Stimulated activated naive B cell treated with anti-CD40 and anti-IgM and Interleukin-4, amounts not matched to agents 10 μg/mL and 1 μg/mL and 100 μg/mL, for 72 hours (primary cell): ENCODE results near the gene CYP27B1.

Source experiments
- ATAC-seq, 2 donors: fragments of 150-1000 bp; cut with Tn5 transposase; replicated peaks; 2 replicates each; pipeline ENCODE4 v1.10.0; 2021; ENCODE audit warnings: moderate library complexity in 1 of 2
- DNase-seq: peaks from one replicate; pipeline ENCODE4 v3.0.0; 2021
- H3K27ac Mint-ChIP-seq: one replicate; pipeline ENCODE4 v1.8.0; 2022; ENCODE audit warnings: mild to moderate bottlenecking, mixed read lengths
- H3K27me3 Mint-ChIP-seq, 2 donors: one replicate each; pipeline ENCODE4 v1.8.0; 2022; ENCODE audit warnings: mixed read lengths in 2 of 2
- H3K36me3 Mint-ChIP-seq, 2 donors: one replicate each; pipeline ENCODE4 v1.8.0; 2022; ENCODE audit warnings: mixed read lengths in 2 of 2, mild to moderate bottlenecking in 1 of 2
- H3K4me1 Mint-ChIP-seq, 2 donors: one replicate each; pipeline ENCODE4 v1.8.0; 2022; ENCODE audit warnings: mixed read lengths in 2 of 2, mild to moderate bottlenecking in 1 of 2
- H3K4me3 Mint-ChIP-seq, 2 donors: one replicate each; pipeline ENCODE4 v1.8.0; 2022; ENCODE audit warnings: mild to moderate bottlenecking in 2 of 2, mixed read lengths in 2 of 2, moderate library complexity in 1 of 2
- H3K9me3 Mint-ChIP-seq, 2 donors: one replicate each; pipeline ENCODE4 v1.8.0; 2022; ENCODE audit warnings: mixed read lengths in 2 of 2, mild to moderate bottlenecking in 1 of 2

CYP27B1 gene

DNA sequence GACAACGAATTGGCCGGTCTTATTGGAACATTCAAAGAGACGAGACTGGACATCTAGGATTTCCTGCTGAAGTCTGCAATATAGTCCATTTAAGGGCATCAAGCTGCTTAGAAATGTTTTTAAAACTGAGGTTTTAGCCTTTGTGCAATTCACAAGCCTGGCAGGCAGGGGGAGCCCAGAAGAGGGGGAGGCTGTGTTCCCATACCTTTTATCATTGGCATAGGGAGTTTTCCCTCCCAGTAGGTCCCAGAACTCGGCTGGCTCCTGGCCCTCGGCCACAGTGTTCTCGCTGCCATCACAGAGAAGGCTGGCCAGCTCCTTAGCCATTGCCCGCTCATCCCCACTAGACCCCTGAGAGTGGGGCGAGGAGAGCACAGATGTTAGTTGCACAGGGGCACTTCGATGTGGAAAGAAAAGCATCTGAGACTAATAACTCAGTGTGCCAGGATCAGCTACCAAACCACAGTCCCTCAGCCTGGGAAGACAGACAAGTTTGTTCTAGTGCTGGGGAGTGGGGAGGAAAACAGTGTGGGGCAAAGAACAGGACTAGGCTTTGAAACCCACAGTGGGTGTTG, 36.5 kb upstream of the CYP27B1 start:
- no peak overlapping the region for H3K27ac Mint-ChIP-seq
- no peak for DNase-seq
- H3K36me3 Mint-ChIP-seq, result peaks cover 13 to 21% of the 10 kb centered on the region in 2 donors
- peak in 1 of 2 donors; percentile 38 for ATAC-seq
- no peaks in the 10 kb centered on the region for H3K4me1 Mint-ChIP-seq
- H3K27me3 Mint-ChIP-seq, result no peaks in the 10 kb centered on the region
- H3K9me3 Mint-ChIP-seq, result no peaks in the 10 kb centered on the region
- no peak overlapping the region for H3K4me3 Mint-ChIP-seq

DNA sequence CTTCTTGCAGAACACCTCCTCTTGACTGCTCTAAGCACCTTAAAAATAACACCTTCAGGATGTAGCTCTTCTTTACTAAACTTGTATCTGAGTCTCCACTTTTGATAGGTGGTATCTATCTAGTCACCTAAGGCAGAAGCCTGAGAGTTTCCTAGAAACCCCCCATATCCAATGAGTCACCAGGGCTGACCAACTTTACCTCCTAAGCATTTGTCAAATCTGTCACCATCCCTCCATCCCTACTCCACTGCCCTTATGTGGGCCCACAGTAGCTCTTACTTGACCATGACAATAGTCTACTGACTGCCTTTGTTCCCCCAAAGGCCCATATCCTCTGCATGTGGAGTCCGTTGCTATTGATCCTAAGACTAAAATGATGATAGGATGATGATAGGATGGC, 35.7 kb upstream of the CYP27B1 start:
- peaks cover 13 to 27% of the 10 kb centered on the region in 2 donors for H3K36me3 Mint-ChIP-seq
- DNase-seq, result no peak

DNA sequence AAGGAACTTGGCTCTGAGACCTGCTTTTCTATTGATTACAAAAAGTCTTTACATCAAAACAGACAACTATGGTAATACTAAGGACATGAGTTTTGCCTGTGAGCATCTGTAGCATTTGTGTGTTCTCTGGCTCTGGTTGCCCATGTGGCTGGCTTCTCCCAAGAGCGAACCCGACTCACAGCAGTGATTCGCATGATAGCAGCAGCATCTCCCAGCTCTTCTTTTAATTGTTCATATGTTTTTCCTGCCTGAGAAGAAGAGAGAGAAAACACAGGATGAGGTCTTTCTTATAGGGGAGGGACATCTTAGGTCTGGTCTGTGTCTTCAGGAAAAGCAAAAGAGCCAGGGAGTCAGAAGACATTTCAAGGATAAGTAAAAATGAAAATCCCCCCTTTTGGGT, 34.1 kb upstream of the CYP27B1 start:
- ATAC-seq, result no peak
- Mint-ChIP-seq H3K27ac (peak overlapping the region; percentile 37), H3K36me3 (peaks cover 14 to 34% of the 10 kb centered on the region in 2 donors), H3K9me3 (no peaks in the 10 kb centered on the region), H3K4me3 (no peak overlapping the region), H3K27me3 (no peaks in the 10 kb centered on the region), H3K4me1 (no peaks in the 10 kb centered on the region)
- no peak for DNase-seq

More for the DNA sequence above, 35.7 kb upstream of the CYP27B1 start:
- ATAC-seq, result no peak
- Mint-ChIP-seq H3K27me3 (no peaks in the 10 kb centered on the region), H3K4me1 (no peaks in the 10 kb centered on the region), H3K4me3 (no peak overlapping the region), H3K9me3 (no peaks in the 10 kb centered on the region), H3K27ac (no peak overlapping the region)

DNA sequence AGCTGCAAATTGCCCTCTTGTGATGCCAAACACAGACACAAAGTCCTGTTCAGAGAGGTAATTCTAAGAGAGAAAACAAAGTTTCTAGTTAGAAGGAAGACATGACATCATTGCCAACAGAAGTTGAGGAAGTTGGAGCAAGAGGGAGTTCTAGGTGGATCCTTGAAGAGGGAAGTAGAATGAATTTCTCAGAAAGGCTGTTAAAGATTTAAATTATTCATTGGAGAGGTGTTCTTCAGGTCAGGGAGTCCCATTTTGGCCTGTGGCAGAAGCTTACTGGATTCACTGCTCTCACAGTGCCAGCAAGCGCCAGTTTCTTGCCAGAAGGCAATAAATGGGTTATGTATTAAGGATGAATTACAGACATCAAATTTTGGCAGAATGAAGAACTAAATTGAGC, 31.1 kb upstream of the CYP27B1 start:
- ATAC-seq (no peak), DNase-seq (no peak)
- Mint-ChIP-seq H3K27ac (no peak overlapping the region), H3K4me1 (no peaks in the 10 kb centered on the region), H3K36me3 (peaks cover 20 to 48% of the 10 kb centered on the region in 2 donors), H3K27me3 (no peaks in the 10 kb centered on the region), H3K9me3 (no peaks in the 10 kb centered on the region), H3K4me3 (no peak overlapping the region)

DNA sequence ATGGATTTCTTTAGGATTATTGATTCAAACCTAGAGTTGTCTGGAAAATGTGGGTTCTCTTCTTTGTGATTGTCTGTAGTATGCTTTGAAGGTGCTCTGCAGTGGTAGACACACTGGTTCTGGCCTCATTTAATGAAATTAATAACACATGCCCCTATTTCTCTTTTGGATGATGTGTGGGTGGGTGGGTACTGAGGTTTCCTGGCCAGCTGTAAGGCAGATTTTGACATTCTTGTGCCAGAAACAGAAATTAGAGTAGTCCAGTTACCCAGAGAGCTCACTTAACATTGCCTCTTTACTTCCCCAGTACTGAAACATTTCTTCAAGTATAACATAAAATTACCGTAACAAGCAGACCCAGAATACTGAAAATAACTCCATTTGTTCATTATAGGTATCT, 30.1 kb upstream of the CYP27B1 start:
- H3K4me3 Mint-ChIP-seq, result no peak overlapping the region
- DNase-seq, result no peak

DNA sequence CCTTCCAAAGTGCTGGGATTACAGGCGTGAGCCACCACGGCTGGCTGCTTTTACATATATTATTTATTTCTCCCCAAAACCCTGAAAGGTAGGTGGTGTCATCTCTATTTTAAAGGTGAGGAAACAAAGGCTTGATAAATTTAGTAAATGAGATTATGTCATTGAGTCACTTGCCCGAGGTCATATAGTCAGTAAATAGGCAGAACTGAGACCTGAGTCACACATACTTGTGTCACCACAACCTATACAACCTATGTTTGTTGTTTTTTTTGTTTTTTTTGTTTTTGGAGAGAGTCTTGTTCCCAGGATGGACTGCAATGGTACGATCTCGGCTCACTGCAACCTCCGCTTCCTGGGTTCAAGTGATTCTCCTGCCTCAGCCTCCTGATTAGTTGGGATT, 28.5 kb upstream of the CYP27B1 start:
- Mint-ChIP-seq H3K27me3 (no peaks in the 10 kb centered on the region), H3K27ac (no peak overlapping the region), H3K4me3 (no peak overlapping the region), H3K4me1 (no peaks in the 10 kb centered on the region), H3K36me3 (peaks cover 24 to 50% of the 10 kb centered on the region in 2 donors), H3K9me3 (no peaks in the 10 kb centered on the region)
- ATAC-seq, result no peak
- no peak for DNase-seq

More for the DNA sequence above, 30.1 kb upstream of the CYP27B1 start:
- Mint-ChIP-seq H3K27me3 (no peaks in the 10 kb centered on the region), H3K9me3 (no peaks in the 10 kb centered on the region), H3K27ac (peak overlapping the region; percentile 20), H3K36me3 (peaks cover 28 to 50% of the 10 kb centered on the region in 2 donors), H3K4me1 (no peaks in the 10 kb centered on the region)
- no peak for ATAC-seq

DNA sequence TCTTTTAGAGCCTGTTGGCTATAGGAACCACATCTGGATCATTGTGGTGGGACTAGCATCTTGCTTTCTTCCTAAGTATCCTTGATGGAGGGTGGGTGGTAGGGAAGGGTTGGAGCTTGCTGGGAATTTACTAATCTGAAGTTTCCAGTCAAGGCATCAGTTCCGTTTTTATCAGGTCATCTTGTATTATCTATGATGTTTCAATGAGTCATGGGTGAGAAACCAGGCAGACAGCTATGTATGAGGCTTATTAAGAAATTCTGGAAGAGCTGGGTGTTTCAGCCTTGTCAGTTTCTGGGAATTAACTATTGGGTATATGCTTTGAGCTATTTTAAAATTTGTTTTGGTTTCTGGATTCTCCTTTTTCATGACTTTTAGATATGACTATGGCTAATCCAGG, 27.0 kb upstream of the CYP27B1 start:
- H3K27ac Mint-ChIP-seq, result no peak overlapping the region
- H3K4me3 Mint-ChIP-seq, result no peak overlapping the region
- no peaks in the 10 kb centered on the region for H3K4me1 Mint-ChIP-seq
- no peaks in the 10 kb centered on the region for H3K9me3 Mint-ChIP-seq
- H3K27me3 Mint-ChIP-seq, result no peaks in the 10 kb centered on the region
- peaks cover 20 to 47% of the 10 kb centered on the region in 2 donors for H3K36me3 Mint-ChIP-seq
- DNase-seq (no peak), ATAC-seq (no peak)

DNA sequence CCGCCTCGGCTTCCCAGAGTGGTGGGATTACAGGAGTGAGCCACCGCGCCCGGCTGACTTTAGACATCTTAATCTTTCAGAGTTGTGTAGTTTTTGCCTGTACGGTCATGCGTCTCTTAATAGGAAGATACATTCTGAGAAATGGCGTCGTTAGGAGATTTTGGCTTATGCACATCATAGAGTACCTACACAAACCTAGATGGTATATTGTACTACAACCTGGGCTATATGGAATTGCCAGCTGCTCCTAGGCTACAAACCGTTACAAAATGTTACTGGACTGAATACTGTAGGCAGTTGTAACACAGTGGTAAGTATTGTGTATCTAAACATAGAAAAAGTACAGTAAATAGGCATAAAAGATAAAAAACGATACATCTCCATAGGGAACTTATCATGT, 17.0 kb upstream of the CYP27B1 start:
- no peak for DNase-seq
- Mint-ChIP-seq H3K4me3 (peak overlapping the region; percentile 58 to 72), H3K36me3 (peaks cover 17 to 35% of the 10 kb centered on the region in 2 donors), H3K9me3 (no peaks in the 10 kb centered on the region), H3K4me1 (peaks cover 8 to 22% of the 10 kb centered on the region in 2 donors), H3K27me3 (no peaks in the 10 kb centered on the region), H3K27ac (no peak overlapping the region)
- no peak for ATAC-seq

DNA sequence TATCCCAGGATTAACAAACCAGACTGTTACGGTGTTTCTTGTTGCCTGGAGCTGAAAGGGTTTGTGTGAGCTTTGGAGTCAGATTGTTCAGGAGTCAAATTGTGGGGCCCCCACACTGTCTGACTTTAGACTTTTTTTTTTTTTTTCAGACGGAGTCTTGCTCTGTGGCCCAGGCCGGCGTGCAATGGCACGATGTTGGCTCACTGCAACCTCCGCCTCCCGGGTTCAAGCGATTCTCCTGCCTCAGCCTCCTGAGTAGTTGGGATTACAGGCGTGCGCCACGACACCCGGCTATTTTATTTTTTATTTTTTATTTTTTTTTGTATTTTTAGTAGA, 16.6 kb upstream of the CYP27B1 start:
- Mint-ChIP-seq H3K4me1 (peaks cover 8 to 22% of the 10 kb centered on the region in 2 donors), H3K27ac (peak overlapping the region; percentile 98), H3K27me3 (no peaks in the 10 kb centered on the region), H3K9me3 (no peaks in the 10 kb centered on the region), H3K4me3 (peak overlapping the region; percentile 98 to 100), H3K36me3 (peaks cover 13 to 33% of the 10 kb centered on the region in 2 donors)
- ATAC-seq, result no peak
- no peak for DNase-seq

DNA sequence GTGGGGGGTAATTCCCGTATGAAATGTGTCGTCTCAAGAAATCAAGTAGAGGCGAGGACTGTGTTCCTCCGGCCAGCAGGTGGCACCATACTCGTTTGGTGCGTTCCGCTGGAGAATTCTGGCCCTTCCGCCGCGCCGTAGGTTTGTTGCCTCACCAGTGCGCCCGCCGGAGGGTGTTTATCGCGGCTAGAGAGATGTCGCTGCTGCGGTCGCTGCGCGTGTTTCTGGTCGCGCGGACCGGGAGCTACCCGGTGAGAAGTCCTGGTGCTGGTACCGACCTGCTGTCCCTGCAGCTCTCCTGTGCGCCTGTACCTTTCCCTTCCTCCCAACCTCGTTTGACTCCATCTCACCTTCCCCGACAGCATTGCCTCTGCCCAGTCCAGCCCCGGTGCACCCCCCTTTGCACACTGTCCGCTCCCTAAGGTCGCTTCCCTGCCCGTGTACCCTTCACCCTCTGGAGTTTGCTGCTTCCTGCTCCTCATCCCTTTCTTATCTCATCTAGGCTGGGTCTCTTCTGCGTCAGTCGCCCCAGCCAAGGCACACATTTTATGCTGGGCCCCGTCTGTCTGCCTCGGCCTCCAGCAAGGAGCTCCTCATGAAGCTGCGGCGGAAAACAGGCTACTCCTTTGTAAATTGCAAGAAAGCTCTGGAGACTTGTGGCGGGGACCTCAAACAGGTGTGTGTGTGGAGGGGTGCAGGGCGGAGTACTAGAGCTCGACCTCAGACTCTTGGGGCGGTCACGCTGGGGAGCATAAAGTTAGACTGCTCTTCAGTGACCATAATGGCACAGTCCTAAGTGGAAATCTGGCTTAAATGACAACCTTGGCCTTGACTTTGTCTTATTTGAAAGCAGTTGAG, 16.0 kb upstream of the CYP27B1 start, which contains the start of gene TSFM:
Gene TSFM (plus strand): TSS at position 180 of the 858 bp plus-strand sequence. CDS start 15 bp downstream, at position 195.
- peaks cover 11 to 33% of the 10 kb centered on the region in 2 donors for H3K36me3 Mint-ChIP-seq

DNA sequence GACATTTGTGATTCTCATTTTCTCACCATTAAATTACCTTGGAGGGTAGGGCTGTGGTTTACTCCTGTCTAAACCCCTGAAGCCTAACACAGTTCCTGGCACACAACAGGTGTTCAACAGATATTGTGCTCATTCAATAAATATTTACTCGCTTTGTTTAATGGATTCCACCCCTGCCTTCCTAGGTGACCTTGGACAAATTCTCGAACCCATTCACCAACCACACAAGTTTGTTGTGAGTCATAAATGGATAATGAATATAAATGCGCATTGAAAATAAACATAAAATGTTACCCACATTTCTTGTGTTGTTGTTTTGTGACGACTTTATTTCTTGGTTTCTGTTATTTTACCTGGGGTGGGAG, 15.3 kb upstream of the CYP27B1 start:
- Mint-ChIP-seq H3K9me3 (no peaks in the 10 kb centered on the region), H3K4me1 (peaks cover 8 to 22% of the 10 kb centered on the region in 2 donors), H3K36me3 (peaks cover 9 to 27% of the 10 kb centered on the region in 2 donors), H3K27ac (peak overlapping the region; percentile 98), H3K27me3 (no peaks in the 10 kb centered on the region), H3K4me3 (peak overlapping the region; percentile 98 to 100)
- no peak for DNase-seq
- peak in 1 of 2 donors; percentile 3 for ATAC-seq

More for the DNA sequence above, 16.0 kb upstream of the CYP27B1 start, which contains the start of gene TSFM:
- no peaks in the 10 kb centered on the region for H3K9me3 Mint-ChIP-seq
- peak within 1 kb of the TSS; percentile 98 for H3K27ac Mint-ChIP-seq
- H3K27me3 Mint-ChIP-seq, result no peaks in the 10 kb centered on the region
- H3K4me3 Mint-ChIP-seq, result peak within 1 kb of the TSS; percentile 98 to 100
- H3K4me1 Mint-ChIP-seq, result peaks cover 8 to 22% of the 10 kb centered on the region in 2 donors
- DNase-seq (peak; percentile 88), ATAC-seq (peak; percentile 92 to 95)

DNA sequence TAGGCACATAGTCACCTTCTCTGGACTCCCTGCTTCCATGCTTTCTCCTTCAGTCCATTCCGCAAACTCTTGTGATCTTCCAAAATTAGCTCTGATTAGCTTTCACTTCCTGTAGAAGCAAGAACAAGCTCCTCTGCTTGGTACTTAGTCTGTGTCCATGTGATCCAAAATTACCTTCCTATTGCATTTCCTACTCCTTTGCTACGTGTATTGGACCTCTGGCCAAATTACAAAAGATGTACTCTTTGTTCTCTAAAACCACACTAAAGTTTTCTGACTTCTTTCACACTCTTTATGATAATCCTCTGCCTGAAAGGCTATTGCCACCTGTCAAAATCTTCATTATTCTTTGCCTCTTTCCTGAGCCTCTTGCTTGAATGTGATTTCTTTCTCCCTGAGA, 14.9 kb upstream of the CYP27B1 start:
- H3K4me3 Mint-ChIP-seq, result no peak overlapping the region
- H3K27ac Mint-ChIP-seq, result no peak overlapping the region
- no peaks in the 10 kb centered on the region for H3K9me3 Mint-ChIP-seq
- H3K36me3 Mint-ChIP-seq, result peaks cover 10 to 25% of the 10 kb centered on the region in 2 donors
- ATAC-seq (no peak), DNase-seq (no peak)
- H3K27me3 Mint-ChIP-seq, result no peaks in the 10 kb centered on the region
- H3K4me1 Mint-ChIP-seq, result peaks cover 8 to 22% of the 10 kb centered on the region in 2 donors

DNA sequence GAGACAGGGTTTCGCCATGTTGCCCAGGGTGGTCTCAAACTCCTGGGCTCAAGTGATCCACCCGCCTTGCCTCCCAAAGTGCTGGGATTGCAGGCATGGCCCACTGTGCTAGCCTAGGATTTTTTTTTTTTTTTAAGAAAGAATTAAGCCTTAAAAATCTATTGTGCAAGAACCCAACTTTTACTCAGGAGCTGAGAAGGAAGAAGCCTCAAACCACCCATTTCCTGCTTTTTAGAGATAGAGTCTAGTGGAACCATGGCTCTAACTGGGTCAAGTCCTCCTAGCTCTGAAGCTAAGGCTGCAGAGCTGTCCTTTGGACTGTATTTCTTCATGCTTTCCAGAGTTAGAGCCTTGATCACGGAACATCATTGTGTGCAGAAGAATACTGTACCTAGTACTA, 14.4 kb upstream of the CYP27B1 start:
- Mint-ChIP-seq H3K27me3 (no peaks in the 10 kb centered on the region), H3K36me3 (peaks cover 6 to 21% of the 10 kb centered on the region in 2 donors), H3K27ac (no peak overlapping the region), H3K4me1 (peaks cover 8 to 17% of the 10 kb centered on the region in 2 donors), H3K4me3 (no peak overlapping the region), H3K9me3 (no peaks in the 10 kb centered on the region)
- ATAC-seq, result no peak
- DNase-seq, result no peak

DNA sequence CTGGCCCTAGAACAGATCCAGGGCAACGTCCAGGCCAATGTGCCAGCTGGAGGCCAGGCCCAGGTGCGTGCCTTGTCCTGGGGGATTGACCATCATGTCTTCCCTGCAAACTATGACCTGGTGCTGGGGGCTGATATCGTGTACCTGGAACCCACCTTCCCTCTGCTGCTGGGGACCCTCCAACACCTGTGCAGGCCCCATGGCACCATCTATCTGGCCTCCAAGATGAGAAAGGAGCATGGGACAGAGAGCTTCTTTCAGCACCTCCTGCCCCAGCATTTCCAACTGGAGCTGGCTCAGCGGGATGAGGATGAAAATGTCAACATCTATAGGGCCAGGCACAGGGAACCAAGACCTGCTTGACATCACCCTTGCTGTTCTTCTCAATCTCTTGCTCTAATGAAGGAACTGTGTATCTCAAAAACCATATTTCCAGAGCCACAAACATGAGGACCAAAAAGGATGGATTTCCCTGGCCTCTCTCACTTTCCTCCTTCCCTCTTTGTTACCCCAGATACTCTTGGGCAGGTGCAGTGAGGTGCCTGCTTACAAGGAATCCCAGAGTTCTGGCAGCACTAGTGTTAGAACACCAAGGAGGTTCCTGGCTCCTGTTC, 13.5 kb upstream of the CYP27B1 start:
- Mint-ChIP-seq H3K9me3 (no peaks in the 10 kb centered on the region), H3K4me1 (peaks cover 8 to 15% of the 10 kb centered on the region in 2 donors), H3K27ac (no peak overlapping the region), H3K36me3 (peaks cover 10 to 25% of the 10 kb centered on the region in 2 donors), H3K27me3 (no peaks in the 10 kb centered on the region), H3K4me3 (no peak overlapping the region)
- ATAC-seq, result no peak
- DNase-seq, result no peak
